Neural progenitor cell (in vitro differentiated cells): ENCODE results near the gene XRN1.

Source experiments
- EZH2 ChIP-seq: fragments of 200-600 bp; sonication (generic); IDR thresholded peaks from 2 replicates; pipeline ENCODE4 v1.6.1; 2017; ENCODE audit warnings: antibody characterized with exemption, mild to moderate bottlenecking, moderate library complexity
- EZH2phosphoT487 ChIP-seq: fragments of 200-600 bp; sonication (generic); IDR thresholded peaks from 2 replicates; pipeline ENCODE4 v1.6.1; 2017; ENCODE audit warnings: antibody characterized with exemption
- TF ChIP-seq, protein P1 (sequence below): fragments of 200-600 bp; sonication (generic); IDR thresholded peaks from 2 replicates; pipeline ENCODE4 v1.5.1; 2017; ENCODE audit warnings: antibody characterized with exemption, mild to moderate bottlenecking

DNA sequence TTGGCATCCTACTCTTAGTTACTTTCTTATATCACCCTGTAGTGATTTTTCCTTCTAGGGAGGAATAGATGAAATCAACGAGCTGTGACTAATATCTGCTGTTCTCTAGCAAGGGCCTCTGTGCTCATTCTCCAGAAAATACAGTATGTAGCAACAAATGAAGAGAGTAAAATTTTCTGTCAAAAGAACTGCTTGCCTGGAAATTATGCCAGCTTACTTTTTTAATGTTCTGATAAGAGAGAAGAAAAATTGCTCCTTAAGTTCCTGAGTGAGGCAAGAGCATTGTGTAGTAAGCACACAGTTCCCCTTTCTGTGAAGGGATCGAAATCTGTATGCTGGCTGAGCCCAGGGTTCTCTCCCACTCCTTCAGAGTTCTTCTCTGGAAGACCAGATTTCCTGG lies 171.1 kb downstream of the XRN1 start:
- TF ChIP-seq, protein P1, sequence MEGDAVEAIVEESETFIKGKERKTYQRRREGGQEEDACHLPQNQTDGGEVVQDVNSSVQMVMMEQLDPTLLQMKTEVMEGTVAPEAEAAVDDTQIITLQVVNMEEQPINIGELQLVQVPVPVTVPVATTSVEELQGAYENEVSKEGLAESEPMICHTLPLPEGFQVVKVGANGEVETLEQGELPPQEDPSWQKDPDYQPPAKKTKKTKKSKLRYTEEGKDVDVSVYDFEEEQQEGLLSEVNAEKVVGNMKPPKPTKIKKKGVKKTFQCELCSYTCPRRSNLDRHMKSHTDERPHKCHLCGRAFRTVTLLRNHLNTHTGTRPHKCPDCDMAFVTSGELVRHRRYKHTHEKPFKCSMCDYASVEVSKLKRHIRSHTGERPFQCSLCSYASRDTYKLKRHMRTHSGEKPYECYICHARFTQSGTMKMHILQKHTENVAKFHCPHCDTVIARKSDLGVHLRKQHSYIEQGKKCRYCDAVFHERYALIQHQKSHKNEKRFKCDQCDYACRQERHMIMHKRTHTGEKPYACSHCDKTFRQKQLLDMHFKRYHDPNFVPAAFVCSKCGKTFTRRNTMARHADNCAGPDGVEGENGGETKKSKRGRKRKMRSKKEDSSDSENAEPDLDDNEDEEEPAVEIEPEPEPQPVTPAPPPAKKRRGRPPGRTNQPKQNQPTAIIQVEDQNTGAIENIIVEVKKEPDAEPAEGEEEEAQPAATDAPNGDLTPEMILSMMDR, result no peak
- TF ChIP-seq EZH2 (no peak), EZH2phosphoT487 (no peak)
